Fibroblast of mammary gland (primary cell): ENCODE measurements around the gene PHF2.

Source experiments
- DNase-seq: peaks from one replicate; pipeline ENCODE4 v3.0.0-alpha.2; 2010; ENCODE audit warnings: low read depth
- H3K4me3 ChIP-seq: 2 replicates; pipeline ENCODE4 v1.5.1; 2011; ENCODE audit warnings: low read depth, mild to moderate bottlenecking, low read length, moderate library complexity; ENCODE audit not compliant: control insufficient read depth
- TF ChIP-seq, protein P1 (sequence below): conservative IDR thresholded peaks from 2 replicates; pipeline ENCODE4 v1.5.1; 2011; ENCODE audit warnings: low read depth, low read length, inconsistent platforms; ENCODE audit not compliant: control insufficient read depth, insufficient read depth

The PHF2 gene

DNA sequence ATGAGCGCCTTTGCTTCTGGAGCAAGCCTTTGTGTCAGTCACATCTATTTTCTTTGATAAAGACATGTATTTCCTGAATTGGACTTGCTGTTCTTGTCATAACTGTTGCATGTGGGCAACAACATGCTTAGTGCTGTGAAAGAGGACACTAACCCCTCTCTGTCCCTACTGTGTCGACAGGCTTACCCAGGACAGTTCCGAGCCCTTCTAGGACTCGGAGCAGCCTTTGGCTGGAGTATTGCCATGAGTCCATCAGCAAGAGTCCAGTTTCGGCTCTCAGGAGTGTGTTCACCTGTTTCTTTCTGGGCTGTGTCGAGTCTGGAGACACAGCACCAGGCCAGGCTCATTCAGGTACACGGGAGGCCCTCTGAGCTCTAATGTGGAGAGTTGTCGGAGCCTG, 36.1 kb upstream of the PHF2 start:
- no peak for DNase-seq
- H3K4me3 ChIP-seq: no peak overlapping the region
- TF ChIP-seq, protein P1, sequence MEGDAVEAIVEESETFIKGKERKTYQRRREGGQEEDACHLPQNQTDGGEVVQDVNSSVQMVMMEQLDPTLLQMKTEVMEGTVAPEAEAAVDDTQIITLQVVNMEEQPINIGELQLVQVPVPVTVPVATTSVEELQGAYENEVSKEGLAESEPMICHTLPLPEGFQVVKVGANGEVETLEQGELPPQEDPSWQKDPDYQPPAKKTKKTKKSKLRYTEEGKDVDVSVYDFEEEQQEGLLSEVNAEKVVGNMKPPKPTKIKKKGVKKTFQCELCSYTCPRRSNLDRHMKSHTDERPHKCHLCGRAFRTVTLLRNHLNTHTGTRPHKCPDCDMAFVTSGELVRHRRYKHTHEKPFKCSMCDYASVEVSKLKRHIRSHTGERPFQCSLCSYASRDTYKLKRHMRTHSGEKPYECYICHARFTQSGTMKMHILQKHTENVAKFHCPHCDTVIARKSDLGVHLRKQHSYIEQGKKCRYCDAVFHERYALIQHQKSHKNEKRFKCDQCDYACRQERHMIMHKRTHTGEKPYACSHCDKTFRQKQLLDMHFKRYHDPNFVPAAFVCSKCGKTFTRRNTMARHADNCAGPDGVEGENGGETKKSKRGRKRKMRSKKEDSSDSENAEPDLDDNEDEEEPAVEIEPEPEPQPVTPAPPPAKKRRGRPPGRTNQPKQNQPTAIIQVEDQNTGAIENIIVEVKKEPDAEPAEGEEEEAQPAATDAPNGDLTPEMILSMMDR: no peak

DNA sequence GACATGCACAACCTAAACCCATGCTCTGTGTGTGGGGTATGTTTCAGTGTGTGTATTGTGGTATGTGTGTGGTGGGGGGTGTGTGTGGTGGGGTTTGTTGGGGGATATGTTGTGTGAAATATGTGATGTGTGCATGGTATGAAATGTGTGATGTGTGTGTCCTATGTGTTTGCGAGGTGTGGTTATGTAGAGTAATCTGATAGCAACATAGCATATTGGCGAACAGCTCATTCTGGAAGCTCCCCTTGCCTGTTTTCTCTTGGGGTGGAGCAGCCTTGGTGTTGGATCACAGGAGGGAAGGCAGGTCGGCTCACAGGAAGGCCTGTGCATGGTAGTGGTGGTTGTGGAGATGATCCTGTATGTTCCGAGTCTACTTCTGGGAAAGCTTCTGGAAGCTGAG, 35.4 kb upstream of the PHF2 start:
- no peak overlapping the region for H3K4me3 ChIP-seq
- no peak for DNase-seq
- TF ChIP-seq, protein P1: no peak

DNA sequence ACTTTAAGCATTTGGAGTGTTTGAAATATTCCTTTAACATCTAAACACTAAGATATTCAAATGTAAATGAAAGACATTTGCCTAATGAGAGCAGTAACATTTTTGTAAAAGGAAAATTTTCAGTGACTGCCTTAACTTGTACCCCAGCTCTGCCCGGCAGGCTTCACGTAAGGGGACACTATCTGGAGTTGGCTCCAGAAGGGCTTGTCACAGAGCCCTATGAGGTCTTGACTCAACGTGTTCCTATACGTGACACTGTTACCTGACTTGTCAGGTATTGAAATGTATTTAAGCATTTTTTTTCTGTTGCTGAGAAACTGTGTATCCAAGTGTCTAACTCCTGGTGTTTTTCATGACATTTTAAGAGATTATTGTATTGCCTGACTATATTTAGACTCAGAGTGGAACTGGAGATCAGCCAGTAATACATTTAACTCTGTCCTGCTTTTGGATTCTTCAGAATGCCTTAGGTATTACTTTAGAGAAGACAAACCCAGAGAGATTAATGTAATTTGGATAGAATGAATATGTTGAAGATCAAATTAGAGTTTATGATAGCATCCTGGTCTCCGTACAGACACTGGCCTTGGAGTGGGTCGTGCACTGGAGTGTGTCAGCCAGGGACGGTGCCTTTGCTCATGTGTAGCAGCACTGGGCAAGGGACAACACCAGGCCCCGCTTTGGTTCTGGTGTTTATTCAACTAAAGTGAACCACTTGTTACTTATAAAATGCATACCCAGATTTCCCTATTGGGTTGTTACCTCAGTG, 34.6 kb upstream of the PHF2 start:
- DNase-seq: no peak
- TF ChIP-seq, protein P1: no peak
- H3K4me3 ChIP-seq: no peak overlapping the region

DNA sequence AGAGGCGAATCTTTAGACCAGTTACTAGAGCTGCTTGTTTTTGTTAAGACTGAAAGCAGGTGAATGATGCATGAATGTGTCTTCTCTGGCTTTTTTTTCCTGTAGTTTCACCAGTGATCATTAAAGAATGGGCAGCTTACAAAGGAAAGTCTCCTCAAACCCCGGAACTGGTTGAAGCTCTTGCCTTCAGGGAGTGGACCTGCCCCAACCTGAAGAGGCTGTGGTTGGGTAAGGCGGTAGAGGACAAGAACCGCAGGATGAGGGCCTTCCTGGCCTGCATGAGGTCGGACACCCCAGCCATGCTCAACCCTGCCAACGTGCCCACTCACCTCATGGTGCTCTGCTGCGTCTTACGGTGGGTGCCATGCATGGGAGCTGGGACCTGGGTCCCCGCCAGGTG, 33.3 kb upstream of the PHF2 start:
- TF ChIP-seq, protein P1: no peak
- no peak for DNase-seq
- H3K4me3 ChIP-seq: no peak overlapping the region

DNA sequence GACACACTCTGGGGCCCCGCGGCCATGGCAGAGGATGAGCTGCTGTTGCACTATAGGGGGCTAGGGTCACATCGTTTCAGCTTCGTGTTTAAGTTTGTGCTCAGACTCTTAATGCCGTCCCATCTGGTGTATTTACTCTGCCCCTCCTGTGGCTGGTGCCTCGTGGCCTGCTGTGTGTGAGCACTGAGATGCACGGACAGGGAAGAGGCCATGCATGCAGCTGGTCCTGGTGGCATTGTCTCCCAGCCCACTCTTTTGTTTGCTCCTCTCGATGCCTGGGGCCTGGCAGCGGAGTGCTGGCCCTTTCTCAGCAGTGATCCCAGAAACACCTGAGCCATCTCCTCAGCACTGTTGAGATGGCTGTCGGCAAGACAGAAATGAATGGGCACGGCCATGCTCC, 30.0 kb upstream of the PHF2 start:
- H3K4me3 ChIP-seq: no peak overlapping the region
- DNase-seq: no peak
- TF ChIP-seq, protein P1: no peak

DNA sequence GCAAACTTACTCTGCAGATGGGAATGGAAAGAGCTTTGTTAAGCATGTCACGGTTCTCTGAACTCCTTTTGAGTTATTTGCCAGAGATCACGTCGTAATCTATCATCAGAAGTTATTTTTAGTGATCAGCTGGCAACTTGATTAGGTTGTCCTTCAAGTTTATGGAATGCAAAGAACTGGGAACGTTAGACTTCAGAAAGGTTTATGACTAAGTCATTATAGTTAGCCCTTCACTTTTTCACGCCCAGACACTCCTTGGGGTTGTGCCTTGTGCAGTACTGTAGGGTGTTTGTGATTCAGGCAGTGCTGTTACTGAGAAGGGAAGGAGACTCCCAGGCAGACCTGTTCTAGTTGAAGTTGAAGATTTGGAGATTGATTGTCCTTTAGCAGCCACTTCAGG, 26.8 kb upstream of the PHF2 start:
- no peak for DNase-seq
- TF ChIP-seq, protein P1: no peak
- H3K4me3 ChIP-seq: no peak overlapping the region
